PC-9 (cell line): ENCODE data around the gene LIN9.
"Not testable (repeated sequence)": the region's sequence is repeated elsewhere in the genome, so short reads cannot be mapped to it uniquely, and the experiment has no call there.

Source experiments
- EZH2 ChIP-seq: fragments of 200-600 bp; sonication (generic); IDR thresholded peaks from 2 replicates; pipeline ENCODE4 v1.8.0; 2017; ENCODE audit warnings: antibody characterized with exemption, low read depth
- TF ChIP-seq, protein P1 (sequence below): fragments of 200-600 bp; sonication (generic); conservative IDR thresholded peaks from 2 replicates; pipeline ENCODE4 v1.6.1; 2017; ENCODE audit warnings: mixed run types, antibody characterized with exemption, mild to moderate bottlenecking, moderate library complexity

- TF ChIP-seq, protein P1, sequence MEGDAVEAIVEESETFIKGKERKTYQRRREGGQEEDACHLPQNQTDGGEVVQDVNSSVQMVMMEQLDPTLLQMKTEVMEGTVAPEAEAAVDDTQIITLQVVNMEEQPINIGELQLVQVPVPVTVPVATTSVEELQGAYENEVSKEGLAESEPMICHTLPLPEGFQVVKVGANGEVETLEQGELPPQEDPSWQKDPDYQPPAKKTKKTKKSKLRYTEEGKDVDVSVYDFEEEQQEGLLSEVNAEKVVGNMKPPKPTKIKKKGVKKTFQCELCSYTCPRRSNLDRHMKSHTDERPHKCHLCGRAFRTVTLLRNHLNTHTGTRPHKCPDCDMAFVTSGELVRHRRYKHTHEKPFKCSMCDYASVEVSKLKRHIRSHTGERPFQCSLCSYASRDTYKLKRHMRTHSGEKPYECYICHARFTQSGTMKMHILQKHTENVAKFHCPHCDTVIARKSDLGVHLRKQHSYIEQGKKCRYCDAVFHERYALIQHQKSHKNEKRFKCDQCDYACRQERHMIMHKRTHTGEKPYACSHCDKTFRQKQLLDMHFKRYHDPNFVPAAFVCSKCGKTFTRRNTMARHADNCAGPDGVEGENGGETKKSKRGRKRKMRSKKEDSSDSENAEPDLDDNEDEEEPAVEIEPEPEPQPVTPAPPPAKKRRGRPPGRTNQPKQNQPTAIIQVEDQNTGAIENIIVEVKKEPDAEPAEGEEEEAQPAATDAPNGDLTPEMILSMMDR, result not testable (repeated sequence)
- TF ChIP-seq EZH2, result not testable (repeated sequence)
Observed at GRCh38 chr1:226272233-226272902, 36.6 kb downstream of the LIN9 start.
